HepG2 (cell line): ENCODE data around the gene PLB1. TPM values are rescaled to one million over a fixed set of nuclear protein-coding genes. Genes with fewer than 3 reads are reported as not detected.

ENCODE experiments used
- GATA4 ChIP-seq: sonication (generic); IDR thresholded peaks from 2 replicates; pipeline ENCODE4 v1.6.1; 2016; ENCODE audit warnings: antibody characterized with exemption, low read depth, borderline replicate concordance
- GTF2F1 ChIP-seq: fragments of 150-350 bp; IDR thresholded peaks from 2 replicates; pipeline ENCODE4 v1.6.1; 2014; ENCODE audit warnings: low read length
- GTF3A ChIP-seq: sonication (generic); formaldehyde crosslinking; conservative IDR thresholded peaks from 2 replicates; pipeline ENCODE4 v1.4.0; 2020; ENCODE audit warnings: mild to moderate bottlenecking, missing genetic modification reagents
- MTA3 ChIP-seq: sonication (generic); formaldehyde crosslinking; IDR thresholded peaks from 2 replicates; pipeline ENCODE4 v1.4.0; 2020; ENCODE audit warnings: missing genetic modification reagents
- MXI1 ChIP-seq: IDR thresholded peaks from 3 replicates; pipeline ENCODE4 v1.6.1; 2012; ENCODE audit warnings: low read depth, low read length, inconsistent platforms, borderline replicate concordance
- ZFAT ChIP-seq: sonication (generic); formaldehyde crosslinking; conservative IDR thresholded peaks from 2 replicates; pipeline ENCODE4 v1.8.1; 2023; ENCODE audit warnings: missing genetic modification reagents, inconsistent platforms
- ZNF335 ChIP-seq: sonication (generic); formaldehyde crosslinking; IDR thresholded peaks from 2 replicates; pipeline ENCODE4 v1.4.0; 2020; ENCODE audit warnings: missing genetic modification reagents
- ZNF431 ChIP-seq: sonication (generic); formaldehyde crosslinking; IDR thresholded peaks from 2 replicates; pipeline ENCODE4 v1.9.0; 2022; ENCODE audit warnings: missing genetic modification reagents, low read depth, mild to moderate bottlenecking, borderline replicate concordance
- ZNF44 ChIP-seq: sonication (generic); formaldehyde crosslinking; IDR thresholded peaks from 2 replicates; pipeline ENCODE4 v1.5.1; 2020; ENCODE audit warnings: mild to moderate bottlenecking, missing genetic modification reagents
- ZNF530 ChIP-seq: sonication (generic); formaldehyde crosslinking; IDR thresholded peaks from 2 replicates; pipeline ENCODE4 v1.5.0; 2020; ENCODE audit warnings: low read depth, mild to moderate bottlenecking, missing genetic modification reagents
- ZNF850 ChIP-seq: sonication (generic); formaldehyde crosslinking; conservative IDR thresholded peaks from 2 replicates; pipeline ENCODE4 v1.9.0; 2021; ENCODE audit warnings: mild to moderate bottlenecking, missing genetic modification reagents
- polyA plus RNA-seq, 8 experiments: library from polyadenylated mRNA; depleted of rRNA in 3 of 8; stranded (reverse) in 7 of 8; unstranded in 1 of 8; fragments of >200 nt; fragmentation: Illumina TruSeq in 4 of 8; extraction: Trizol in 4 of 8; gene quantifications; 2 replicates each; pipeline versions ENCODE4 v1.2.1 to v1.2.3, GENCODE V29; 2011 to 2016; ENCODE audit warnings: low read depth in 4 of 8, missing spikeins in 1 of 8, mixed read lengths in 1 of 8; ENCODE audit not compliant: insufficient read depth in 1 of 8
- total RNA-seq, 5 experiments: library from RNA; depleted of rRNA; stranded (reverse); fragments of >200 nt; fragmentation: Illumina TruSeq; extraction: Trizol; gene quantifications; 2 replicates each; pipeline ENCODE4 v1.2.3, GENCODE V29; 2016; ENCODE audit warnings: low read depth in 1 of 5
- TF ChIP-seq, protein P1 (sequence below): sonication (generic); formaldehyde crosslinking; IDR thresholded peaks from 2 replicates; pipeline ENCODE4 v1.4.0; 2020; ENCODE audit warnings: missing genetic modification reagents, mild to moderate bottlenecking, borderline replicate concordance
- TF ChIP-seq, protein P2 (sequence below): sonication (generic); formaldehyde crosslinking; IDR thresholded peaks from 2 replicates; pipeline ENCODE4 v1.9.0; 2022; ENCODE audit warnings: missing genetic modification reagents, mild to moderate bottlenecking, borderline replicate concordance
- TF ChIP-seq, protein P3 (sequence below): sonication (generic); formaldehyde crosslinking; IDR thresholded peaks from 2 replicates; pipeline ENCODE4 v1.4.0; 2020; ENCODE audit warnings: missing genetic modification reagents

Gene PLB1
- total and polyA plus RNA-seq, 2 of the 13 experiments (the other 11 are each of a cell fraction or from before 2014, with no cell fraction given), result 0.20 to 1.8 TPM

DNA sequence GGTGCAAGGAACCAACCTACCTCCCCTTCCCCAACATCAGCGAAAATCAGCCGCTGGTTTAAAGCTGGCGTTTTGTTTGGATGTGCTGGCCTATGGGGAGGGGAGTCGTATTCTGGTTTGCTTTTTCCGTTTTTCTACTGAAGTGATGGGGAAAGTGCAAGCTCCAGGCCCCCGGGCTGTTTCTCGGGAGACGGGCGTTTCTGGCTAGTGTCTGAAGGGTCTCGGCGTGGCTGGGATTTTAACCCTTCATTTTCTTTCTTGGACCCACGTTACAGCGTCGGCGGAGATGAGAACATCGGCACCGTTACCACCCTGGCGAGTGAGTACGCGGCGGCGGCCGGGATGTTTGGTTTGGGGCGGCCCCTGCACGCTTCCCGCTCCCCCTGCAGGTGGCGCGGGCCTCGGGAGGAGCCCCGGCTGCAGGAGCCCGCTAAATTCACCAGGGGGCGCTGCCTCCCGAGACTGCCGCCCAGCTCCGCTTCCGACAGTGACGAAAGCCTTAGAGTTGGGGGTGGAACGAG, 70.7 kb downstream of the PLB1 start (continued):
- TF ChIP-seq, protein P1, sequence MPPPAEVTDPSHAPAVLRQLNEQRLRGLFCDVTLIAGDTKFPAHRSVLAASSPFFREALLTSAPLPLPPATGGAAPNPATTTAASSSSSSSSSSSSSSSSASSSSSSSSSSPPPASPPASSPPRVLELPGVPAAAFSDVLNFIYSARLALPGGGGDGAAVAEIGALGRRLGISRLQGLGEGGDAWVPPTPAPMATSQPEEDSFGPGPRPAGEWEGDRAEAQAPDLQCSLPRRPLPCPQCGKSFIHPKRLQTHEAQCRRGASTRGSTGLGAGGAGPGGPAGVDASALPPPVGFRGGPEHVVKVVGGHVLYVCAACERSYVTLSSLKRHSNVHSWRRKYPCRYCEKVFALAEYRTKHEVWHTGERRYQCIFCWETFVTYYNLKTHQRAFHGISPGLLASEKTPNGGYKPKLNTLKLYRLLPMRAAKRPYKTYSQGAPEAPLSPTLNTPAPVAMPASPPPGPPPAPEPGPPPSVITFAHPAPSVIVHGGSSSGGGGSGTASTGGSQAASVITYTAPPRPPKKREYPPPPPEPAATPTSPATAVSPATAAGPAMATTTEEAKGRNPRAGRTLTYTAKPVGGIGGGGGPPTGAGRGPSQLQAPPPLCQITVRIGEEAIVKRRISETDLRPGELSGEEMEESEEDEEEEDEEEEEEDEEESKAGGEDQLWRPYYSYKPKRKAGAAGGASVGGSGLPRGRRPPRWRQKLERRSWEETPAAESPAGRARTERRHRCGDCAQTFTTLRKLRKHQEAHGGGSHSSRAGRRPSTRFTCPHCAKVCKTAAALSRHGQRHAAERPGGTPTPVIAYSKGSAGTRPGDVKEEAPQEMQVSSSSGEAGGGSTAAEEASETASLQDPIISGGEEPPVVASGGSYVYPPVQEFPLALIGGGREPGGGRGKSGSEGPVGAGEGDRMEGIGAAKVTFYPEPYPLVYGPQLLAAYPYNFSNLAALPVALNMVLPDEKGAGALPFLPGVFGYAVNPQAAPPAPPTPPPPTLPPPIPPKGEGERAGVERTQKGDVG (CRISPR knock-in tag), result no peak
- TF ChIP-seq GTF2F1 (no peak), MXI1 (peak; percentile 51; the same call in 1 of the 3 replicates), GATA4 (no peak), ZNF44 (CRISPR knock-in tag) (no peak), ZNF530 (no peak), ZFAT (CRISPR knock-in tag) (no peak), MTA3 (CRISPR knock-in tag) (no peak), ZNF431 (CRISPR knock-in tag) (no peak), ZNF850 (CRISPR knock-in tag) (no peak), GTF3A (CRISPR knock-in tag) (no peak), ZNF335 (CRISPR knock-in tag) (no peak)
- TF ChIP-seq, protein P2, sequence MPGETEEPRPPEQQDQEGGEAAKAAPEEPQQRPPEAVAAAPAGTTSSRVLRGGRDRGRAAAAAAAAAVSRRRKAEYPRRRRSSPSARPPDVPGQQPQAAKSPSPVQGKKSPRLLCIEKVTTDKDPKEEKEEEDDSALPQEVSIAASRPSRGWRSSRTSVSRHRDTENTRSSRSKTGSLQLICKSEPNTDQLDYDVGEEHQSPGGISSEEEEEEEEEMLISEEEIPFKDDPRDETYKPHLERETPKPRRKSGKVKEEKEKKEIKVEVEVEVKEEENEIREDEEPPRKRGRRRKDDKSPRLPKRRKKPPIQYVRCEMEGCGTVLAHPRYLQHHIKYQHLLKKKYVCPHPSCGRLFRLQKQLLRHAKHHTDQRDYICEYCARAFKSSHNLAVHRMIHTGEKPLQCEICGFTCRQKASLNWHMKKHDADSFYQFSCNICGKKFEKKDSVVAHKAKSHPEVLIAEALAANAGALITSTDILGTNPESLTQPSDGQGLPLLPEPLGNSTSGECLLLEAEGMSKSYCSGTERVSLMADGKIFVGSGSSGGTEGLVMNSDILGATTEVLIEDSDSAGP (CRISPR knock-in tag), result peak; percentile 64; the same call in 1 of the 2 replicates
- TF ChIP-seq, protein P3, sequence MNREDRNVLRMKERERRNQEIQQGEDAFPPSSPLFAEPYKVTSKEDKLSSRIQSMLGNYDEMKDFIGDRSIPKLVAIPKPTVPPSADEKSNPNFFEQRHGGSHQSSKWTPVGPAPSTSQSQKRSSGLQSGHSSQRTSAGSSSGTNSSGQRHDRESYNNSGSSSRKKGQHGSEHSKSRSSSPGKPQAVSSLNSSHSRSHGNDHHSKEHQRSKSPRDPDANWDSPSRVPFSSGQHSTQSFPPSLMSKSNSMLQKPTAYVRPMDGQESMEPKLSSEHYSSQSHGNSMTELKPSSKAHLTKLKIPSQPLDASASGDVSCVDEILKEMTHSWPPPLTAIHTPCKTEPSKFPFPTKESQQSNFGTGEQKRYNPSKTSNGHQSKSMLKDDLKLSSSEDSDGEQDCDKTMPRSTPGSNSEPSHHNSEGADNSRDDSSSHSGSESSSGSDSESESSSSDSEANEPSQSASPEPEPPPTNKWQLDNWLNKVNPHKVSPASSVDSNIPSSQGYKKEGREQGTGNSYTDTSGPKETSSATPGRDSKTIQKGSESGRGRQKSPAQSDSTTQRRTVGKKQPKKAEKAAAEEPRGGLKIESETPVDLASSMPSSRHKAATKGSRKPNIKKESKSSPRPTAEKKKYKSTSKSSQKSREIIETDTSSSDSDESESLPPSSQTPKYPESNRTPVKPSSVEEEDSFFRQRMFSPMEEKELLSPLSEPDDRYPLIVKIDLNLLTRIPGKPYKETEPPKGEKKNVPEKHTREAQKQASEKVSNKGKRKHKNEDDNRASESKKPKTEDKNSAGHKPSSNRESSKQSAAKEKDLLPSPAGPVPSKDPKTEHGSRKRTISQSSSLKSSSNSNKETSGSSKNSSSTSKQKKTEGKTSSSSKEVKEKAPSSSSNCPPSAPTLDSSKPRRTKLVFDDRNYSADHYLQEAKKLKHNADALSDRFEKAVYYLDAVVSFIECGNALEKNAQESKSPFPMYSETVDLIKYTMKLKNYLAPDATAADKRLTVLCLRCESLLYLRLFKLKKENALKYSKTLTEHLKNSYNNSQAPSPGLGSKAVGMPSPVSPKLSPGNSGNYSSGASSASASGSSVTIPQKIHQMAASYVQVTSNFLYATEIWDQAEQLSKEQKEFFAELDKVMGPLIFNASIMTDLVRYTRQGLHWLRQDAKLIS (CRISPR knock-in tag), result no peak
